ENCODE data around the gene ARHGAP12.

GRCh38 chr10:31792745-31793144 lies 135.9 kb downstream of the ARHGAP12 start:
- no peak for TF ChIP-seq CTCF (IDR thresholded peaks at IDR 0.05)
- no peak for TF ChIP-seq JUND (IDR thresholded peaks at IDR 0.05)
- no peak for TF ChIP-seq CHD2 (IDR thresholded peaks at IDR 0.05; ENCODE audit: low read length, partially characterized antibody)
- no peak for TF ChIP-seq TCF12 (IDR thresholded peaks at IDR 0.05)
- no peak for TF ChIP-seq MAX (IDR thresholded peaks at IDR 0.05; ENCODE audit: low read depth)
- TF ChIP-seq TAF1 (IDR thresholded peaks at IDR 0.05; ENCODE audit: borderline replicate concordance, low read depth, low read length) = no peak
- no peak for TF ChIP-seq EZH2phosphoT487 (IDR thresholded peaks at IDR 0.05; ENCODE audit: borderline replicate concordance, low read depth)
- no peak for TF ChIP-seq MEF2A (IDR thresholded peaks at IDR 0.05; ENCODE audit: borderline replicate concordance, low read depth)
- no peak for TF ChIP-seq ZBTB33 (IDR thresholded peaks at IDR 0.05; ENCODE audit: borderline replicate concordance, low read depth)
- TF ChIP-seq POLR2AphosphoS5 (IDR thresholded peaks at IDR 0.05; ENCODE audit: low read depth, low read length) = no peak
- no peak for TF ChIP-seq SIN3A (IDR thresholded peaks at IDR 0.05; ENCODE audit: borderline replicate concordance, low read depth, low read length)
- TF ChIP-seq MXI1 (IDR thresholded peaks at IDR 0.05; ENCODE audit: low read depth, low read length) = no peak
